ENCODE results near the gene PRSS8.
A peak's percentile ranks its signal among the peaks of the same experiment; 100 is the strongest.
"Not testable (repeated sequence)": the region's sequence is repeated elsewhere in the genome, so short reads cannot be mapped to it uniquely, and the experiment has no call there.

The PRSS8 gene

DNA sequence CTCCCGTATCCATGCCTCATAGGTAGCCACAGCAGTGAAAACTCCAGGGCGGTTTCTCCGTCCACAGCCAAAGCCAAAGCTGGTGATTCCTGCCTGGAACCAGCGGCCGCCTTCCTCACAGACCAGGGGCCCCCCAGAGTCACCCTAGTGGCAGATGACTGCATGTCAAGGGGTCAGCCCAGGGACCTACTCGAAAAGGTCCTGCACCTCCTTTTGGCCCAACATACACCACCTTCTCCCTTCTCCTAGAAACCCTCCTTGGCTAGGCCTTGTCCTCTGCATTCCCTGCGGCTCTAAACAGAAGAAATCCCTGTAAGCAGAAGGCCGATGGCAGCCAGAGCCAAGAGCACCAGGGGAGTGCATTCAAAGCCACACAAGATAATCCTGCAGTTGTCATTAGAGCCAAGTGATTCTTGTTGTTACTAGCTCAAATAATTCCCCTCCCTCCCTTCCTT is 8.2 kb upstream of the PRSS8 start:
- no peak for DNase-seq

GRCh38 chr16:31143011-31143693 is 7.6 kb upstream of the PRSS8 start:
- no peak for DNase-seq

DNA sequence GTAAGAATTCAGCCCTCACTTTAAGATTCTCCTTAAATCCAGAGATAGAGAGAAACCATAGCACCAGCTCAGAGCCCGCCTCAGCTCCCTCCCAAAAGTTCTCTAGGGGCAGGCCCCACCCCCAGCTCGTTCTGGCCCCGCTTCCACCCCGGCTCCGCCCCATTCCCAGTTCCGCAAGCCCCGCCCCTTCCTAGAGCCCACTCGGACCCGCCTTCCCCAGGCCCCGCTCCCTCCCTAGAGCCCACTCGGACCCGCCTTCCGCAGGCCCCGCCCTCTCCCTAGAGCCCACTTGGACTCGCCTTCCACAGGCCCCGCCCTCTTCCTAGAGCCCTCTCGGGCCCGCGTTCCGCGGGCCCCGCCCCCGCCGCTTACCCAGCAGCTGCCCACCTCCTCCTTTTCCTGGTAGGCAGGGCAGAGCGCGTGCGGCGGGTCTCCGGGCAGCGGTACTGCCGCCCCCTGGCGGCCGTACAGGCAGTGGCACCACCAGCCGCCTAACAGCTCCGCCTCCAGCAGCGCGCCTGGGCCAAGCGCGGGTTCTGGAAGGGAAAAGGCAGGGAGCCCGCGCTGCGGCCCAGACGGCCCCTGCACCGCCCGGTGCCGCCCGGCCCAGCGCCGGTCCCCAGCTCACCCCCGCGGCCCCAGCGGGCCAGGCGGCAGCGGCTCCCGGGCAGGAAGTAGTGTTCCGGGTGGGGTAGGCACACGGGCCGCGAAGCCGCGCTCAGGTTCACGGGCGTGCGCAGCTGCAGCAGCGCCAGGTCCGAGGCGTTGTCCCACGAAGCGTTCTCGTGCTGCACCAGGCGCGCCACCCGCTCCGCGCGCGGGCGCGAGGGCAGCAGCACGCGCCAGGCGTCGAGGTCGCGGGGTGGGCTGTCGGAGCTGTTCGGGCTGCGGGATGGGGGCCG is 6.8 kb upstream of the PRSS8 start:
- peak; percentile 83 for DNase-seq

DNA sequence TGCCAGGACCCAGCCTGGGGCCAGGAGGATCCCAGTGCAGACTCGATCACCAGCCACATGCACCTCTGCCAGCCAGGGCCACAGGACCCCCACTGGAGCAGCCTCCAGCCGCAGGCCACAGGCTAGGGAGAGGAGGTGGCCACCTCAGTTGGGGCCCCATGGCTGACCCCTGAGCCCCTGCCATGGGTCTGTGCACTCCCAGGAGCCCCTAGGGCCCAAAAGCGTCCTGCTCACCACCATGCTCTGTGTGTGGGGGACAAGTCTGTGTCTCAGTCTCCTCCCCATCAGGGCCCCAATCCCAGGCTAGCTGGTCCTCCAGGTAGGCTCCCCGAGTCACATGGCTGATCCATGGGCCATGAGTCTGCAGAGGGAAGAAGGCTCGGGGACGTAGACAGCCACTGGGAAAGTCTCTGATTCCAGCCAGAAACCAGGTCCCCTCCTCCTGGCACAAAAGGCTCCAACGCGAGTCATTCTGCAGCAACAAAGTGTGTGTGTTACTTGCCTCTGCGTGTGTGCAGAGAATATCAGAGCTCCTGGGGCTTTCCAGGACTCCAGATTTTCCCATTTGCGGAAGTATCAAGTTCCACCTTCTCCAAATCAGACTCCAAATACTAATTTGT is 6.1 kb upstream of the PRSS8 start:
- DNase-seq = no peak

DNA sequence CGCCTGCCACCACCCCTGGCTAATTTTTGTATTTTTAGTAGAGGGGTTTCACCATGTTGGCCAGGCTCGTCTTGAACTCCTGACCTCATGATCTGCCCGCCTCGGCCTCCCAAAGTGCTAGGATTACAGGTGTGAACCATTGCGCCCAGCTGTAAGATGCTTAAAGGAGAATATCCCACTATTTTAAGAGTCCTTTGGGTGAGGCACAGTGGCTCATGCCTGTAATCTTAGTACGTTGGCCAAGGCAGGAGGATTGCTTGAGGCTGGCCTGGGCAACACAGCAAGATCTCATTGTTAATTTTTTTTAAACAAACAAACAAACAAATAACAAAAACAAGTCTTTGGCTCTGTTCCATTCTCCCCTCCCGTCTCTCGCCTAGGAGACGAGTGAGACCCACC is 5.5 kb upstream of the PRSS8 start:
- DNase-seq = not testable (repeated sequence)

DNA sequence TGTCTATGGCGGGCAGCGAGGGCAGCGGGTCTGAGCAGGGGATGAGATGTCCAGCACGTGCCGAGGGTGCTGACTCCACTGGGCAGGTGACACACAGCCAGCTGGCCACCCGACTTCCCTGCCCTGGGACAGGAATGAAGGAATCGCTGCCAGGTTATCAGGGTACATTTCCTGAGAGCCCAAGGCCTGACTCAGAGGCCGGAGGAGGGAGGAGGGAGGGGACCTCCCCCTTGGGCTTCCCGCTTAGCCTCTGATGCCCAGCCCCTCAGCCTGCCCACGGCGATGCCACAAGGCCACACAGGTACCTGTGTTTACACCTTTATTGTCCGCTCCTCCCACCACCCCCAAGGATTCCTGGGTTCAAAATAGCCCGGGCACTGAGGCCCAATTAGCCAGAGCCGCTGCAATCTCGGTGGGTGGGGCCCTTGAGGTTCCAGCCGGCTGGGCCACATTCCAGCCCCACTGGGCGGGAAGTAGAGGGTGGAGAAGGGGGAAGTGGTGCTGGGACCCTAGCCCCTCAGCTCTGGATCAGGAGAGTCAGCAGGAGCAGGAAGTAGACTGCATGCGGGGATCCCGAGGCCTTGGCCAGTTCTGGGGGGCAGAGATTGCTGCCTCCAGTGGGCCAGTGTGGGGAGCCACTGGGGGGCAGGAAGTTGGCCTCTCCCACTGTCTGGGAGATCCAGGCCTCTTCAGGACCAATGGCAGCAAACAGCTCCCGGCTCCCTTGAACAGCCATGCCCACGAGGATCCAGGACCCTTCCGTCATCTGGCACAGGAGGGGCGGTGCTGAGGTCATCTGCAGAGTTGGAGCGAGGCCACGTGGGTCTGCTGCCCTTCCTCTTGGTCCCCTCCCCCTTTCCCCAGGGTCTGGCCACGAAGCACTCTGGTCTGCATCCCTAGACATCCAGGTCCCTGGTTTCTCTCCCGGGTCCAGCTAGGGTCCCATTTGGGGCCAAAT is 3.4 kb upstream of the PRSS8 start:
- DNase-seq = no peak

DNA sequence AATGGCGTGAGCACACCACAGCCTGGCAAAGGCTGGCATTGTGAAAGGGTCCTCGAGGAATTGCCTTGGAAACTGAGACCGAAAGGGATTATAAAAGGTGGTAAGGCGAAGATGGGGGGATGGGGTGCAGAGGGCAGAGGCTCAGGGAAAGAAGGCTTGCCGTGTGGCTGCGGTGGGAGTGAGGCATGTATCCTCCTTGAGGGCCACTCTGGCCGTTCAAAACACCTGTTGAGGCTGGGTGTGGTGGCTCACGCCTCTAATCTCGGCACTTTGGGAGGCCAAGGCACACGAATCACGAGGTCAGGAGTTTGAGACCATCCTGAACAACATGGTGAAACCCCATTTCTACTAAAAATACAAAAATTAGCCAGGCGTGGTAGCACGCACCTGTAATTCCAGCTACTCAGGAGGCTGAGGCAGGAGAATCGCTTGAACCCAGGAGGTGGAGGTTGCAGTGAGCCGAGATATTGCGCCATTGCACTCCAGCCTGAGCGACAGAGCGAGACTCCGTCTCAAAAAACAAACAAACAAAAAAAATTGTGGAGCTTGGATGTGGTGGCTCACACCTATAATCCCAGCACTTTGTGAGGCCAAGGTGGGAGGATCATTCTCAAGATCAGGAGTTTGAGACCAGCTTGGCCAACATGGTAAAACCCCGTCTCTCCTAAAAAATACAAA is 1.4 kb upstream of the PRSS8 start:
- DNase-seq = not testable (repeated sequence)

DNA sequence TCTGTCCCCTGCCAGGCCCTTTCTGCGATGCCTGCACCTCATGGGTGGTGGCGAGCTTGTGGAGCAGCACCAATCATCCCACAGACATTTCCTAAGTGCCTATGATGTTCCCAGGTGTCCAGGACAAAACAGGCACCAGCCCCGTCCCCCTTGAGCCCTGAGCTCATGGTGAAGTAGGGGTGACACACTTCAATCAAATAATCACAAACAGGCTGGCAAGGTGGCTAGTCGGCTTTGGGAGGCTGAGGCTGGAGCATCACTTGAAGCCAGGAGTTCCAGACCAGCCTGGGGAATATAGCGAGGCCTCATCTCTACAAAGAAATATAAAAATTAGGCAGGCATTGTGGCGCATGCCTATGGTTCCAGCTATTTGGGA is 748 bp upstream of the PRSS8 start:
- DNase-seq = no peak

DNA sequence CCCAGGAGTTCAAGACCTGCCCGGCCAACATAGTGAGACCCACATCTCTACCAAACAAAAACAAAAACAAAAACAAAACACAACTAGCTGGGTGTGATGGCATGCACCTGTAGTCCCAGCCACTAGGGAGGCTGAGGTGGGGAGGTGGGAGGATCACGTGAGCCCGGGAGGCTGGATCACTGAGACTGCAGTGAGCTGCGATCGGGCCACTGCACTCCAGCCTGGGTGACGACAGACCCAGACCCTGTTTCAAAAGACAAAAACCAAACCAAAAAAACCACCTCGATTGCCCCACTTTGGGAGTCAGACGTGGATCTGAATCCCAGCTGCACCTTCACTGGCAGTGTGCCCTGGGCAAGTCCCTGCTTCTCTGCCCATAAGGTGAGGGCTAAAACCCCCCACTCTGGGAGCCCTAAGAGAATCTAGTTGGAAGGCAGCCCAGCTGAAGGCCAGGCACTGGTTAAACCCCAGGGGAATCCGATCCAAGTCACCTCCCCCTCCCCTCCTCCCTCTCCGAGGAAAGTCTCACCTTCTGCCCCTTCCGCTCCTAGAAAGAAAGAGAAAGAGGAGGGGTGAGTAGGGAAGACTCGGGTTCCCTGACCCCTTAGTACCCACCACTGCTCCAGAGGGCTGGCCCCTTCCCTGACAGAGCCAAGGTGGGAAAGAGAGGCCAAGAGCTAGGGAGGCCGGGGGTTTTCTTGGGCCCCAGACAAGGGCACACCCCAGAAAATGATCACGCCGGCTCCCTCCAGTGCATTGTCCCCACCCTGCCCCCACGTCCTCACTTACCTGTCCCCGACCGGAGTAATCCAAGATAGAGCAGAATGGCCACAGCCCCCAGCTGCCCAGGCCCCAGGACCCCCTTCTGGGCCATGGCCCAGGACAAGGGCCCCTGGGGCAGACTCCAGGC is 647 bp downstream of the PRSS8 start:
- peak; percentile 45 for DNase-seq

- DNase-seq = no peak
These were observed 1.4 kb downstream of the PRSS8 start for GRCh38 chr16:31134091-31134571.

DNA sequence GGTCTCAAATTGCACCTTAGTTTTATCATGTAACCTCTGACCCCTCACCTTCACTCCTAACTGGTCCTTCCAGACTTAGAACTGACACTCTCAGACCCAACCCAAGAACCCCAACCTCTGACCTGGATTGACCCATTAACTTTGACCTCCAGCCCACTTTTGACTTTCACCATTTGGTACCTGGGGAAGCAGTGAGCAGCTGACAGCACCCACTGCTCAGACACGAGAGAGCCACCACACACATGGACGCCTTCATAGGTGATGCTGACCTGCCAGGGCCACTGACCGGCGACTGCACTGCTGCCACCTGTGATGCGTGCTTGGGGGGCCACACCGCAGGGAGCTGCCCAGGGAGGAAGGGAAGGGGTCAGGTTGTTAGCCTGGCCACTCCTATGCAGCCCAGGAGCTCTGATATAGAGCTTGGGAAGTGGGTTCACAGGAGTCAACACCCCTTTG is 2.5 kb downstream of the PRSS8 start:
- no peak for DNase-seq

DNA sequence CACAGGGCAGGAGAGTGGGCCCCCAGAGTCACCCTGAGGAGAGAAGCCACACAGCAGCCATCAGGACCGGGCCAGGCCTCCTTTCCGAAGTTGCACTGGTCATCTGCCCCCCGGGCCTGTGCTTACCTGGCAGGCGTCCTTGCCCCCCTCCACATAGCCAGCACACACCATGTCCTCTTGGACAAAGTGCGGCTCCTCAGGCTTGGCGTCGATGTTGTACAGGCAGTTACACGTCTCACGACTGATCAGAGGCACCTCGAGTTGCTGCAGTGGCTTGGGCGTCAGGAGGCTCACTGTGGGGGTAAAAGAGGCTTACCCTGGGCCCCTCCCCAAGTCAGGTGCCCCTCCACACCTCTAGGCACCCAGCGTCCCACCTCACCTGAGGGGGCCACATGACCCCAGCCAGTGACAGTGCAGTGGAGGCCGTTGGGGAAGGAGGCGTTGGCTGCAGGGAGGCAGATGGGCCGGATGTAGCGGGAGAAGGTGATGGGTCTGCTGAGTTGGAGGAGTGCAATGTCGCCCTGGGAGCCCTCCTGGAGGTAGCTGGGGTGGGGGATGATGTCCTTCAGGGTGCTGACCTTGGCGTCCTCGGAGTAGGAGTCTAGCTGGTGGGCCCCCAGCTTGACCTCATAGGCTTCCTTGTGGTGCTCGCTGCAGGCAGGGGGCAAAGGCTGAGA is 3.1 kb downstream of the PRSS8 start:
- no peak for DNase-seq

- DNase-seq = no peak
These were observed 3.7 kb downstream of the PRSS8 start for GRCh38 chr16:31131841-31132271.

GRCh38 chr16:31131416-31131815 is 4.1 kb downstream of the PRSS8 start:
- DNase-seq = no peak

DNA sequence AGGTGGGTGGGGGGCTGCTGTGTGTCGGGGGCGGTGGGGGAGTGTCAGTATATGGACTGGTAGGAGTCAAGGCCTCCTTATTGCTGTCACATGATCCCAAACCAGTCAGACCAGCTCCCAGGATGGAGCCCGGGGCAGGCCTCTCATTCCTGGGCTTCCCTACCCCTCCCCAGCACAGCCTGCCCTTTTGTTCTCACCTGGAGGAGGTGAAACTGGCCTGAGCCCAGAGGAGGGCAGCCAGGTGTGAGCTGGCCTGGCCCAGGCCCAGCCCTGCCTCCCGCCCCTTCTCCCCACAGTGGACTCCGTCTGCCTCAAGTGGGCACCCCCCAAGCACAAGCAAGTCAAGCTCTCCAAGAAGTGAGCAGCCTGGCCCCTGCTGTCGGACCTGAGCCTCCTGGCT is 4.6 kb downstream of the PRSS8 start:
- DNase-seq = no peak

- no peak for DNase-seq
These were observed 5.1 kb downstream of the PRSS8 start for GRCh38 chr16:31130336-31130891.

DNA sequence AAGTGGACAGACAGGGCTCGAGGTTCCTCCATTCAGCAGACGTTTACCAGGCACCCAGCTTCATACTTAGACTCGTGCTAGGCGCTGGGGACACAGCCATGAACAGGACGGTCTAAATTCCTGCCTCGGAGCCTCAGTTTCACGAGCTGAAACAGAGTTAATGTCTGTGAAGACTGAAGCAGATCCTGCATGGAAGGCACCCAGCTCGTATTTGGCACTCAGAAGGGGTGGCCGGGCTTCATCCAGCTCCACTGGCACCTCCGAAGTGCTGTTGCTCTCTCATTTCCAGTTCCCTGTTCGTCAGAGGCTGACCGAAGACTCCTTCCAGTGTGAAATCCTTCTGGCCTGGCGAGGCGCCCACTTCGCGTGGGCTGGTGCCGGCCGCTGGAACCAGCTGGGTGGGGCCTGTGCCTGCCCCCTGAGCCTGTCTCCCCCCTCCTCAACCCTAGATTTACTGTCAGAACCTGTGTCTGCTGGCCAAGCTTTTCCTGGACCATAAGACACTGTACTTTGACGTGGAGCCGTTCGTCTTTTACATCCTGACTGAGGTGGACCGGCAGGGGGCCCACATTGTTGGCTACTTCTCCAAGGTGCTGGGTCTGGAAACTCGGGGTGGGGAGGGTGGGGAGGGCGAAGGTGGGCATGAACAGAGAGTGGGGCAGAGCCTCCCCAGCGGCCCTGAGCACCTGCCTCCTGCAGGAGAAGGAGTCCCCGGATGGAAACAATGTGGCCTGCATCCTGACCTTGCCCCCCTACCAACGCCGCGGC is 5.8 kb downstream of the PRSS8 start:
- DNase-seq = no peak

DNA sequence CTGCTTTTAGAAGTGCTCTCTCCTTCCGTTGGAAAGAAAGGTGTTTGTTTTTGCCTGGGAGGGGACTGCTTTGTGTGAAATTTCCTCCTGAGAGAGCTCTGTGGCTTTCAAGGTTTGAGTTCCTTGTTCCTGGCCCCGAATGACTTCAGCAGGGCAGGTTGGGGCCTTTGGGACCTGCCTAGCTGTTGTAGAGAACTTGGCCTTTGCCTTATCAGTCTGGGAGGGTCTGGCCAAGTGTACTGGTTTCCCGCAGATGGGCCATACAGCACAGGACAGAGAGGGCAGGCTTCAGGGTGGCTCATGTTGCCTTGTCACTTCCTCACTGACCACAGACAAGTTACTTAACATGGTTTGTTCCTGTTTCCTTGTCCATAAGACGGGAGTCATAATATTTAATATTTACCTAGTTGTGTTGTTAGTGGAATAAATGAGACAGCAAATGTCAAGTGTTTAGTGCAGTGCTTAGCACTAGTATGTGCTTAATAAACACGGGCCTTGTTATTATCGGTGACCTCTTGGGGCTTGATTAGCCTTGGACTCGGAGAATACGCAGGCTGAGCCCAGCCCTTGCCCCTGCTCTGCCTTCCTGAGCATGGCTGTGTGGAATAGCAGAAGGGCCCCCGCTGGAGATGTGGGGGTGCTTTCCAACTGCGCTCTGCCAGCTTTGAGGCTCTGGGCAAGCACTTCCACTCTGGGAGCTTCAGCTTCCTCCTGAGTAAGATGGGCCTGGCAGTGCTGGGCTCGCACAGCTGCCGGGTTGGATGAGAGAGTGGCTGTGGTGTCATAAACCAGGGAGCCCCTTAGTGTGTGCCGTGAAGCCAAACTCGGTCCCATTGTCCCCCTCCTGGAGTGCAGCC is 6.6 kb downstream of the PRSS8 start:
- no peak for DNase-seq
